WI38 (cell line): ENCODE results near the gene CDC42BPA.

Experiments
- H3K4me3 ChIP-seq: 2 replicates; pipeline ENCODE4 v1.5.1; 2011; ENCODE audit warnings: low read depth, mild to moderate bottlenecking, control low read depth, low read length
- TF ChIP-seq, protein P1 (sequence below): IDR thresholded peaks from 2 replicates; pipeline ENCODE4 v1.5.1; 2012; ENCODE audit warnings: low read depth, mild to moderate bottlenecking, control low read depth, low read length

The CDC42BPA gene

DNA sequence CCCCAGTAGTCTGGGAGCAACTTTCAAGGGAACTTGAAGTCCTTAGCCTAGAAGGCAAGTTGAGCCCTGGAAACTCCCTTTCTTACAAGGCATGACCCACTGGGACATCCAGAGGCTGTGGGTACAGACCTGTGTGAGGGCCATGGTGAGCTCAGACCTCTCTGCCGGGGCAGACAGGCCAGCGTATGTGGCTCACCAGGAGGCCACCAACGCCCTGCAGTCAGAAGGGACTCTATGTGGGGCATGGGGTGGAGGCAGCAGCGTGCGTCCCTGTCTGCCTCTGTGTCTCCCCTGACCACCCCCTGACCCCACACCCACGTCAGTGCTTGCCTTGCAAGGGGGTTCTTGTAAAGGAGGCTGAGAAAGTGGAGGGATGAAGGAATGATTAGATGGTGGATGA, 367.4 kb downstream of the CDC42BPA start:
- TF ChIP-seq, protein P1, sequence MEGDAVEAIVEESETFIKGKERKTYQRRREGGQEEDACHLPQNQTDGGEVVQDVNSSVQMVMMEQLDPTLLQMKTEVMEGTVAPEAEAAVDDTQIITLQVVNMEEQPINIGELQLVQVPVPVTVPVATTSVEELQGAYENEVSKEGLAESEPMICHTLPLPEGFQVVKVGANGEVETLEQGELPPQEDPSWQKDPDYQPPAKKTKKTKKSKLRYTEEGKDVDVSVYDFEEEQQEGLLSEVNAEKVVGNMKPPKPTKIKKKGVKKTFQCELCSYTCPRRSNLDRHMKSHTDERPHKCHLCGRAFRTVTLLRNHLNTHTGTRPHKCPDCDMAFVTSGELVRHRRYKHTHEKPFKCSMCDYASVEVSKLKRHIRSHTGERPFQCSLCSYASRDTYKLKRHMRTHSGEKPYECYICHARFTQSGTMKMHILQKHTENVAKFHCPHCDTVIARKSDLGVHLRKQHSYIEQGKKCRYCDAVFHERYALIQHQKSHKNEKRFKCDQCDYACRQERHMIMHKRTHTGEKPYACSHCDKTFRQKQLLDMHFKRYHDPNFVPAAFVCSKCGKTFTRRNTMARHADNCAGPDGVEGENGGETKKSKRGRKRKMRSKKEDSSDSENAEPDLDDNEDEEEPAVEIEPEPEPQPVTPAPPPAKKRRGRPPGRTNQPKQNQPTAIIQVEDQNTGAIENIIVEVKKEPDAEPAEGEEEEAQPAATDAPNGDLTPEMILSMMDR: no peak
- no peak overlapping the region for H3K4me3 ChIP-seq

DNA sequence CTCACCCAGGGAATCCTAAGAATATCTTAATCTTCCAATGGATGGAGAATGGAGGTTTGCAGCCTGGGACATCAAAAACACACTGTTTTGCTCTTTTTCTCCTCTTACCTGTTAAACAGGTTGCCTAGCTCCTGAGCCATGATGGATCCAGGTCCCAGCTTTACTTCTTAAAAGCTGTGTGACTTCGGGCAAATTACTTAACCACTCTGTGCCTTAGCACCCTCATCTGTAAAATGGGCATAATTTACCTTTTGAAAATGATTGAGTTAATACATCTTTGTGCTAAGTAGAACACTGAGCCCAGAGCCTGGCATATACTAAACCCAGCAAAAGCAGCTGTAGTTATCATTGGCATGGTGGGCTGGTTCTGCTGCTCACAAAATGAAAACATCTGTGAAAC, 368.0 kb downstream of the CDC42BPA start:
- no peak overlapping the region for H3K4me3 ChIP-seq
- TF ChIP-seq, protein P1: no peak

DNA sequence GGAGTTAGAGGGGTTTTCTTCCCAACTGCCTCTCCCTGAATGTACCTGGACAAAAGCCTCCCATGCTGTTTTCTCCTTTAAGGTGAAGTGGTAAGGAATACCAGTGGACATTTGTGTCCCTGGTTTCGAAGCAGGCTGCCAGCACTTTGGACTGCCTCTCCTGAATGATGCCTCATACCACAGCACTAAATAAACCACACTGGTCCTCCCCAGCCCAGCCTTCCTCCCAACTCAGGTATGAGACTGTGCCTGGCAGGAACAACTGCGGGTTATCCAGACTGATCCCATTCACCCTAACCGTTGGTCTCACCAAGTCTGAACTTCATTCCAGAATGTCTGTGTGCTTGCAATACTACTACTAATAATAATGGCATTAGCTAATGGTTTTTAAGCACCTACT, 368.9 kb downstream of the CDC42BPA start:
- TF ChIP-seq, protein P1: no peak
- no peak overlapping the region for H3K4me3 ChIP-seq

DNA sequence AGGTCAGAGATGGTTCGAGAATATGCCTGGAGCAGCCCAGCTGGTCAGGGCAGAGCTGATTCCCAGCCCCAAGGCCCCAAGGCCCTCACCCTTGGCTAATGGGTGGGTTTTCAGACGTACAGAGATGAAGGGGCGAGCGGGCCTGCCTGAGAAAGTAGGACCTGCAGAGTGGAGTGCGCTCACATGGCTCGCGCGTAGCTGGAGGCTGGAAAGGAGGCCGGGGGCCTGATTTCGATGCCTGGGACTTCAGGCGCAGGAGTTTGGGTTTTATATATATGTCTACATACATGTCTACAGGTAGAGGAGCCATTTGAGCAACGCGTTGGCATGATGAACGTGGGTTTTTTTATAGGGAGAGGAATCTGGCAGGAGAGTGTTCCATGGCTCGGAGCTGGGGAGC, 369.3 kb downstream of the CDC42BPA start:
- TF ChIP-seq, protein P1: no peak
- no peak overlapping the region for H3K4me3 ChIP-seq

DNA sequence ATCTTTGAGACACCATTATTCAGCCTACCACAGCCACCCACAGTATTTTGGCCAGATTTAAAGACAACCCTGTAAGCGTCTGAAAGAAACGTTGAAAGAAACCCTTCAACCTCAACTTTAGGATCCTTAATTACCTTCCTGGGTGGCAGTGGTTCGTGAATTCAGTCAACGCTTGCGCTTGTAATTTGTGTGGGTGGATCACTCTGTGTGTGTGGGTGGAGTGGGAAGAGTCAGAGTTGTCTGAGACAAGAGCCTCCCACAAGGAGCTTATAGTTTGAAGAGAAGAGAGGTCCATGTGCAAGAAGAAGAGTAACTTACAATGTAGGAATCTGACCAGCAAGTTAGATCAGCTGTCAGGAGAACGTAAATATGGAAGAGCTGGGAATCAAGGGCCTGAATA, 369.8 kb downstream of the CDC42BPA start:
- TF ChIP-seq, protein P1: no peak

DNA sequence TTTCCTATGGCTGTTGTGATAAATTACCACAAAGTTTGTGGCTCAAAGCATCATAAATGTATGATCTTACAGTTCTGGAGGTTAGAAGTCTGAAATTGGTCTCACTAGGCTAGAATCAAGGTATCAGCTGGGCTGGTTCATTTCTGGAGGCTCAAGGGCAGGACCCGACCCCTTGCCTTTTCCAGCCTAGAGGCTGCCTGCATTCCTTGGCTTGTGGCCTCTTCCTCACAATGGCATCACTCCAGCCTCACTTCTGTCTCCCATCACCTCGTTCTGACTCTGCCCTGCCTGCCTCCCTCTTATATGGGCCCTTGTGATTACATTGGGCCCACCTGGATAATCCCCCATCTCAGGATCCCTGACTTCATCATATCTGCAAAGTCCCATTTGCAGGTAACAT, 370.2 kb downstream of the CDC42BPA start:
- no peak overlapping the region for H3K4me3 ChIP-seq
- TF ChIP-seq, protein P1: no peak

More for the DNA sequence above, 369.8 kb downstream of the CDC42BPA start:
- H3K4me3 ChIP-seq: no peak overlapping the region

DNA sequence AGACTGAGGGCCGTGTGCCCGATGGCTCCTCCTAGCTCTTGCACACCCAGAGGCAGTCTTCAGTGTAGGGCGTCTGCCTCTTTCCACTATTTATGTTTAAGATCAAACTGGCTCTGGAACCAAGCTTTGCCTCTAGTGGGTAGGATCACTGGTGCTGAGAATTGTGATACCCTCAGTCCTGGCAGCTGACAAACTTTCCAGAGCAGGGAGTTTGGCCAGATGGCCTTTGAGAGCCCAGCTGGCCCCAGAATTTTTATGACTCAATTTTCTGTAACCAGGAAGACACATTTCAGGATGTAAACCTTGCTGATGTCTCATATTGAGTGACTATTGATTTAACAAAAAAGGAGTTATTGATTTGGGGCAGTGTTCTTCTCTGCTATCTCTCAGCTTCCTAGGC, 371.5 kb downstream of the CDC42BPA start:
- H3K4me3 ChIP-seq: no peak overlapping the region
- TF ChIP-seq, protein P1: no peak
